ENCODE measurements around the gene ZNF629.

Gene ZNF629

GRCh38 chr16:30755955-30756780 lies 30.8 kb downstream of the ZNF629 start:
- no peak for TF ChIP-seq CTCF (IDR thresholded peaks at IDR 0.05; ENCODE audit: low read depth, low read length, missing control alignments)
- H3K4me3 ChIP-seq (replicated peaks; ENCODE audit: low read depth, low read length): no peak overlapping the region

GRCh38 chr16:30753596-30753995 lies 33.4 kb downstream of the ZNF629 start:
- no peak for DNase-seq (ENCODE audit: extremely low read depth, low read depth)
- no peak overlapping the region for H3K4me3 ChIP-seq (replicated peaks; ENCODE audit: low read depth, low read length)
- TF ChIP-seq CTCF (IDR thresholded peaks at IDR 0.05; ENCODE audit: low read depth, low read length, missing control alignments): no peak

More at GRCh38 chr16:30755955-30756780, 30.8 kb downstream of the ZNF629 start:
- no peak for DNase-seq (ENCODE audit: extremely low read depth, low read depth)

GRCh38 chr16:30750876-30751465 lies 36.0 kb downstream of the ZNF629 start:
- H3K4me3 ChIP-seq (replicated peaks; ENCODE audit: low read depth, low read length): no peak overlapping the region
- DNase-seq (ENCODE audit: extremely low read depth, low read depth): no peak
- no peak for TF ChIP-seq CTCF (IDR thresholded peaks at IDR 0.05; ENCODE audit: low read depth, low read length, missing control alignments)

- no peak for DNase-seq (ENCODE audit: extremely low read depth, low read depth)
Observed at GRCh38 chr16:30750201-30750600, 36.8 kb downstream of the ZNF629 start.

GRCh38 chr16:30748634-30749445 lies 38.2 kb downstream of the ZNF629 start:
- peak overlapping the region; percentile 62 for H3K4me3 ChIP-seq (replicated peaks; ENCODE audit: low read depth, low read length)
- no peak for TF ChIP-seq CTCF (IDR thresholded peaks at IDR 0.05; ENCODE audit: low read depth, low read length, missing control alignments)
- no peak for DNase-seq (ENCODE audit: extremely low read depth, low read depth)

More at GRCh38 chr16:30750201-30750600, 36.8 kb downstream of the ZNF629 start:
- TF ChIP-seq CTCF (IDR thresholded peaks at IDR 0.05; ENCODE audit: low read depth, low read length, missing control alignments): no peak
- H3K4me3 ChIP-seq (replicated peaks; ENCODE audit: low read depth, low read length): no peak overlapping the region

GRCh38 chr16:30747799-30748633 lies 39.0 kb downstream of the ZNF629 start, which contains the start of gene PHKG2:
TSS of gene PHKG2 (plus strand) at chr16:30748425. CDS start at chr16:30748821, 396 bp downstream.
- DNase-seq (ENCODE audit: extremely low read depth, low read depth): peak; percentile 96
- peak within 1 kb of the TSS; percentile 62 for H3K4me3 ChIP-seq (replicated peaks; ENCODE audit: low read depth, low read length)
- TF ChIP-seq CTCF (IDR thresholded peaks at IDR 0.05; ENCODE audit: low read depth, low read length, missing control alignments): no peak
